ENCODE data around the gene BLMH. TPM values are rescaled to one million over a fixed set of nuclear protein-coding genes. Genes with fewer than 3 reads are reported as not detected.

The BLMH gene
- total and polyA plus RNA-seq, 10 of the 15 experiments (the other 5 are each of a cell fraction or from before 2014, with no cell fraction given) = 16.1 to 63.9 (median 54.0) TPM

DNA sequence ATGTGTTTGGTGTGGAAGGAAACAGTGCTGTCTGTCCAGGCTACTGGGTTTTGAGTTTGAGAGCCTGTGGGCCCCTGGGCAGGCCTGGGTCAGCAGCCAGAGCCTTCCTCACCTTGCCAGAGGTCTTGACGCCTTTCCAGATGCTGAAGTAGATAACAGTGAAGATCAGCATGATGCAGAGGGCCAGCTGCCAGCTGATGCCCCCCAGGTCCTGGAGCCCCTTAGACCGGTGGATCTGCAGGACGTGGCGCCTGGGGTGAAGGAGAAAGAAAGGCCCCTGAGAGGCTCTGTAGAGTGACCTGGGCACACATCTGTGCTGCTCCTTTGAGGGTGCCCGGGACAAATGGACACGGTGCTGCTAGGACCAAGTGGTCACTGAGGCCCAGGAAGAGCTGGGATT, 74.7 kb downstream of the BLMH start:
- TF ChIP-seq SP1 (IDR thresholded peaks at IDR 0.05; ENCODE audit: low read depth, low read length) = no peak
- TF ChIP-seq STAT3 (IDR thresholded peaks at IDR 0.05; ENCODE audit: low read depth, low read length) = no peak
- no peak for TF ChIP-seq PAX8 (IDR thresholded peaks at IDR 0.05)
- TF ChIP-seq, protein P1, sequence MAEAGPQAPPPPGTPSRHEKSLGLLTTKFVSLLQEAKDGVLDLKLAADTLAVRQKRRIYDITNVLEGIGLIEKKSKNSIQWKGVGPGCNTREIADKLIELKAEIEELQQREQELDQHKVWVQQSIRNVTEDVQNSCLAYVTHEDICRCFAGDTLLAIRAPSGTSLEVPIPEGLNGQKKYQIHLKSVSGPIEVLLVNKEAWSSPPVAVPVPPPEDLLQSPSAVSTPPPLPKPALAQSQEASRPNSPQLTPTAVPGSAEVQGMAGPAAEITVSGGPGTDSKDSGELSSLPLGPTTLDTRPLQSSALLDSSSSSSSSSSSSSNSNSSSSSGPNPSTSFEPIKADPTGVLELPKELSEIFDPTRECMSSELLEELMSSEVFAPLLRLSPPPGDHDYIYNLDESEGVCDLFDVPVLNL (IDR thresholded peaks at IDR 0.05; ENCODE audit: low read depth, low read length) = no peak
- TF ChIP-seq NRF1 (conservative IDR thresholded peaks at IDR 0.05; ENCODE audit: low read depth, low read length) = no peak
- TF ChIP-seq, protein P2, sequence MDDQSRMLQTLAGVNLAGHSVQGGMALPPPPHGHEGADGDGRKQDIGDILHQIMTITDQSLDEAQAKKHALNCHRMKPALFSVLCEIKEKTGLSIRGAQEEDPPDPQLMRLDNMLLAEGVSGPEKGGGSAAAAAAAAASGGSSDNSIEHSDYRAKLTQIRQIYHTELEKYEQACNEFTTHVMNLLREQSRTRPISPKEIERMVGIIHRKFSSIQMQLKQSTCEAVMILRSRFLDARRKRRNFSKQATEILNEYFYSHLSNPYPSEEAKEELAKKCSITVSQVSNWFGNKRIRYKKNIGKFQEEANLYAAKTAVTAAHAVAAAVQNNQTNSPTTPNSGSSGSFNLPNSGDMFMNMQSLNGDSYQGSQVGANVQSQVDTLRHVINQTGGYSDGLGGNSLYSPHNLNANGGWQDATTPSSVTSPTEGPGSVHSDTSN (IDR thresholded peaks at IDR 0.05; ENCODE audit: insufficient replicate concordance, low read depth, low read length) = no peak
- TF ChIP-seq CREB1 (IDR thresholded peaks at IDR 0.05; ENCODE audit: low read depth) = no peak
- TF ChIP-seq POLR2A (IDR thresholded peaks at IDR 0.05; ENCODE audit: low read depth, low read length) = no peak
- TF ChIP-seq MTA2 (IDR thresholded peaks at IDR 0.05; ENCODE audit: low read depth) = no peak
- TF ChIP-seq ZBTB4 (CRISPR knock-in tag; IDR thresholded peaks at IDR 0.05) = no peak
- TF ChIP-seq SKIL (IDR thresholded peaks at IDR 0.05; ENCODE audit: low read depth, poor library complexity, severe bottlenecking) = no peak
- TF ChIP-seq POLR2AphosphoS5 (IDR thresholded peaks at IDR 0.05; ENCODE audit: low read length) = no peak
- no peak for TF ChIP-seq CHD4 (IDR thresholded peaks at IDR 0.05)
- no peak for TF ChIP-seq SMAD1 (IDR thresholded peaks at IDR 0.05; ENCODE audit: low read depth, partially characterized antibody)
- TF ChIP-seq CBFB (IDR thresholded peaks at IDR 0.05; ENCODE audit: low read depth) = no peak
- TF ChIP-seq NR2C2 (IDR thresholded peaks at IDR 0.05; ENCODE audit: borderline replicate concordance, control insufficient read depth, insufficient read length, low read depth) = no peak
- no peak for TF ChIP-seq MTA3 (IDR thresholded peaks at IDR 0.05; ENCODE audit: borderline replicate concordance, low read length)
- TF ChIP-seq RB1 (IDR thresholded peaks at IDR 0.05; ENCODE audit: borderline replicate concordance) = no peak
- TF ChIP-seq GABPA (IDR thresholded peaks at IDR 0.05; ENCODE audit: low read depth) = no peak
- no peaks in the 10 kb centered on the region for H3K9me3 ChIP-seq (replicated peaks; ENCODE audit: control insufficient read depth, insufficient read depth, low read length)
- no peaks in the 10 kb centered on the region for H3K27me3 ChIP-seq (replicated peaks in 1 of 2; ENCODE audit: control insufficient read depth in 2 of 2, insufficient read depth in 2 of 2, low read length in 1 of 2)
- H2AFZ ChIP-seq (ENCODE audit: control insufficient read depth, low read depth, low read length) = no peak overlapping the region
- H3K9ac ChIP-seq (ENCODE audit: control insufficient read depth, insufficient read depth, low read length) = no peak overlapping the region
- FAIRE-seq (no peak), ATAC-seq (no peak), DNase-seq (ENCODE audit: low read depth, low spot score) (no peak)
- ChIA-PET POLR2A (no interaction called here), RAD21 (ENCODE audit: unreplicated experiment) (no interaction called here), CTCF (no interaction called here), SMC1A (ENCODE audit: uncharacterized antibody, unreplicated experiment) (no interaction called here)
- H3K4me3 ChIP-seq = no peak overlapping the region
- 96% methylated on average over 4 of the region's 6 CpGs for WGBS (ENCODE audit: insufficient coverage, insufficient replicate concordance, low lambda C conversion rate, missing lambda C conversion rate)
- H4K20me1 ChIP-seq (ENCODE audit: control insufficient read depth, insufficient read depth) = no peaks in the 10 kb centered on the region
- in situ Hi-C loops (cut with MboI) (no loop called here), intact Hi-C loops (cut with micrococcal nuclease; ENCODE audit: unreplicated experiment) (no loop called here)
- no TSS peak for BruUV-seq (replicated peaks)
- no peak overlapping the region for H3K4me2 ChIP-seq (ENCODE audit: control insufficient read depth, insufficient read depth)
- no peaks in the 10 kb centered on the region for H3K36me3 ChIP-seq (ENCODE audit: control insufficient read depth in 2 of 2, insufficient read depth in 2 of 2, low read length in 1 of 2)
- H3K27ac ChIP-seq (ENCODE audit: control insufficient read depth, insufficient read depth) = no peak overlapping the region
- H3K79me2 ChIP-seq (ENCODE audit: control insufficient read depth, insufficient read depth, low read length) = no peaks in the 10 kb centered on the region; the same call in 1 of the 2 replicates
- peaks cover 20% of the 10 kb centered on the region for H3K4me1 ChIP-seq (ENCODE audit: control insufficient read depth, insufficient read depth, low read length)

All from GM12878 (cell line).